ENCODE results near the gene SLC40A1.

The SLC40A1 gene

GRCh38 chr2:189584686-189585085, 4.1 kb upstream of the SLC40A1 start:
- no peaks in the 10 kb centered on the region for H3K9me3 Mint-ChIP-seq
- DNase-seq = no peak
- H3K27ac Mint-ChIP-seq = no peak overlapping the region
- H3K36me3 Mint-ChIP-seq (ENCODE audit: low read depth) = no peaks in the 10 kb centered on the region
- H3K4me1 Mint-ChIP-seq = peaks cover 15% of the 10 kb centered on the region
- H3K27me3 Mint-ChIP-seq (ENCODE audit: low read depth, poor library complexity) = peaks cover 33% of the 10 kb centered on the region
- TF ChIP-seq, protein P1, sequence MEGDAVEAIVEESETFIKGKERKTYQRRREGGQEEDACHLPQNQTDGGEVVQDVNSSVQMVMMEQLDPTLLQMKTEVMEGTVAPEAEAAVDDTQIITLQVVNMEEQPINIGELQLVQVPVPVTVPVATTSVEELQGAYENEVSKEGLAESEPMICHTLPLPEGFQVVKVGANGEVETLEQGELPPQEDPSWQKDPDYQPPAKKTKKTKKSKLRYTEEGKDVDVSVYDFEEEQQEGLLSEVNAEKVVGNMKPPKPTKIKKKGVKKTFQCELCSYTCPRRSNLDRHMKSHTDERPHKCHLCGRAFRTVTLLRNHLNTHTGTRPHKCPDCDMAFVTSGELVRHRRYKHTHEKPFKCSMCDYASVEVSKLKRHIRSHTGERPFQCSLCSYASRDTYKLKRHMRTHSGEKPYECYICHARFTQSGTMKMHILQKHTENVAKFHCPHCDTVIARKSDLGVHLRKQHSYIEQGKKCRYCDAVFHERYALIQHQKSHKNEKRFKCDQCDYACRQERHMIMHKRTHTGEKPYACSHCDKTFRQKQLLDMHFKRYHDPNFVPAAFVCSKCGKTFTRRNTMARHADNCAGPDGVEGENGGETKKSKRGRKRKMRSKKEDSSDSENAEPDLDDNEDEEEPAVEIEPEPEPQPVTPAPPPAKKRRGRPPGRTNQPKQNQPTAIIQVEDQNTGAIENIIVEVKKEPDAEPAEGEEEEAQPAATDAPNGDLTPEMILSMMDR (IDR thresholded peaks at IDR 0.05) = no peak
- H3K4me3 Mint-ChIP-seq = no peak overlapping the region

- TF ChIP-seq, protein P1 (IDR thresholded peaks at IDR 0.05) = no peak
- no peak overlapping the region for H3K27ac Mint-ChIP-seq
- H3K36me3 Mint-ChIP-seq (ENCODE audit: low read depth) = no peaks in the 10 kb centered on the region
- H3K4me1 Mint-ChIP-seq = peaks cover 26% of the 10 kb centered on the region
- DNase-seq = no peak
- H3K27me3 Mint-ChIP-seq (ENCODE audit: low read depth, poor library complexity) = peaks cover 33% of the 10 kb centered on the region
- H3K4me3 Mint-ChIP-seq = no peak overlapping the region
- H3K9me3 Mint-ChIP-seq = no peaks in the 10 kb centered on the region
These were observed 2.9 kb upstream of the SLC40A1 start for GRCh38 chr2:189583227-189584198.

- DNase-seq = no peak
- Mint-ChIP-seq H3K4me1 (peaks cover 30% of the 10 kb centered on the region), H3K27ac (no peak overlapping the region), H3K36me3 (ENCODE audit: low read depth) (no peaks in the 10 kb centered on the region), H3K9me3 (no peaks in the 10 kb centered on the region), H3K27me3 (ENCODE audit: low read depth, poor library complexity) (peaks cover 33% of the 10 kb centered on the region), H3K4me3 (no peak overlapping the region)
- TF ChIP-seq, protein P1 (IDR thresholded peaks at IDR 0.05) = no peak
These were observed 2.2 kb upstream of the SLC40A1 start for GRCh38 chr2:189582809-189583192.

DNA sequence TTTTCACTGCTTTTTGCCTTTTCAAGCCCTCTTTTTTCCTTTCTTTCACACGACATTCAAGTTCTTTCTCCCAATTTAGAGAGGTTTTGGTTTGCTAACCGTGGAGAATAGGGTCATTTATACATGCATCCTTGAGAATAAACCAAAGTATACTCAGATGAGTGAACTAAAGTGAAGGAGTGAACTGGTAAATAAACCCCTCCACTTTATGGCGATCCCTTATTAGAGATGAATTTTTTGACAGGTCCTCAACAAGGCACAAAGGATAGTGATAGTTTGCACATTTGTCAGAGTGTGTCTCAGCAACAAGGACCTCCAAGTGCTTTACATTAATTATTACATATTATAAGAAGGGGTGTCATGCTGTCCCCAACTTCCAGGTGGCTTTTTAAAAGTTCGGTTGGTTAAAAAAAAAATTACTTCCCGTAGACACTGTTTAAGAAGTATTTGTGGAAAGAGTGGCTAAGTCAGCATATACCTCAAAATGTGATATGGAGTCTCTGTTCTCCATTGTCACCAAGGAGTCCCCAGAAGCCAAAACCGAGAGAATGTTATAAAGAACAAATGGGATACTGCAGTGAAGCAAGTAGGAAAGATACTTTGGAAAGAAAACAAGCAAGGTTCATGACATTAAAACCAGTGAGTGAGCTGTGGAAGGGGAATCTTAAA, 1.7 kb upstream of the SLC40A1 start:
- Mint-ChIP-seq H3K4me1 (peaks cover 30% of the 10 kb centered on the region), H3K27ac (no peak overlapping the region), H3K27me3 (ENCODE audit: low read depth, poor library complexity) (peaks cover 33% of the 10 kb centered on the region), H3K36me3 (ENCODE audit: low read depth) (peaks cover under 1% of the 10 kb centered on the region), H3K4me3 (peak overlapping the region; percentile 79), H3K9me3 (no peaks in the 10 kb centered on the region)
- TF ChIP-seq, protein P1 (IDR thresholded peaks at IDR 0.05) = no peak
- DNase-seq = no peak

GRCh38 chr2:189581354-189582139, 961 bp upstream of the SLC40A1 start:
- Mint-ChIP-seq H3K27ac (no peak overlapping the region), H3K9me3 (no peaks in the 10 kb centered on the region), H3K36me3 (ENCODE audit: low read depth) (peaks cover 5% of the 10 kb centered on the region), H3K4me1 (peaks cover 30% of the 10 kb centered on the region), H3K4me3 (peak overlapping the region; percentile 79), H3K27me3 (ENCODE audit: low read depth, poor library complexity) (peaks cover 36% of the 10 kb centered on the region)
- peak; percentile 28 for DNase-seq
- TF ChIP-seq, protein P1 (IDR thresholded peaks at IDR 0.05) = no peak

Measured in nephron progenitor cell (in vitro differentiated cells).